SH-SY5Y (cell line): ENCODE data around the gene DCLK1.

Source experiments
- GATA2 ChIP-seq: IDR thresholded peaks from 2 replicates; pipeline ENCODE4 v1.6.1; 2011; ENCODE audit warnings: mild to moderate bottlenecking, low read depth, low read length
- GATA3 ChIP-seq: IDR thresholded peaks from 2 replicates; pipeline ENCODE4 v1.6.1; 2011; ENCODE audit warnings: low read depth, mild to moderate bottlenecking, low read length, moderate library complexity

GRCh38 chr13:35796623-35797022 lies 334.6 kb downstream of the DCLK1 start:
- no peak for TF ChIP-seq GATA3
- no peak for TF ChIP-seq GATA2
